Stimulated activated CD8-positive, alpha-beta memory T cell treated with anti-CD3 and anti-CD28 coated beads, Interleukin-12 subunit alpha, Interleukin-12 subunit beta, amount 100 ng/mL, for 24 hours (primary cell): ENCODE measurements around the gene TTC7B.

Source experiments
- DNase-seq: peaks from one replicate; pipeline ENCODE4 v3.0.0-alpha.2; 2020; ENCODE audit errors: extremely low read depth

TTC7B gene

GRCh38 chr14:90741682-90741946 lies 74.6 kb downstream of the TTC7B start:
- DNase-seq: no peak

- no peak for DNase-seq
Observed at GRCh38 chr14:90740946-90741681, 75.1 kb downstream of the TTC7B start.

- DNase-seq: no peak
Observed at GRCh38 chr14:90740081-90740480, 76.1 kb downstream of the TTC7B start.

- DNase-seq: no peak
Observed at GRCh38 chr14:90739318-90740068, 76.7 kb downstream of the TTC7B start.

- no peak for DNase-seq
Observed at GRCh38 chr14:90733139-90733808, 83.0 kb downstream of the TTC7B start.

- no peak for DNase-seq
Observed at GRCh38 chr14:90732718-90733117, 83.5 kb downstream of the TTC7B start.

- no peak for DNase-seq
Observed at GRCh38 chr14:90732139-90732538, 84.1 kb downstream of the TTC7B start.

- no peak for DNase-seq
Observed at GRCh38 chr14:90731487-90731886, 84.7 kb downstream of the TTC7B start.

GRCh38 chr14:90730206-90730766 lies 85.9 kb downstream of the TTC7B start:
- no peak for DNase-seq

- DNase-seq: no peak
Observed at GRCh38 chr14:90728951-90729350, 87.3 kb downstream of the TTC7B start.

- DNase-seq: no peak
Observed at GRCh38 chr14:90727082-90727481, 89.1 kb downstream of the TTC7B start.

GRCh38 chr14:90726656-90727055 lies 89.6 kb downstream of the TTC7B start:
- no peak for DNase-seq

- no peak for DNase-seq
Observed at GRCh38 chr14:90724866-90725265, 91.4 kb downstream of the TTC7B start.

- DNase-seq: no peak
Observed at GRCh38 chr14:90722590-90722989, 93.6 kb downstream of the TTC7B start.

GRCh38 chr14:90721619-90722305 lies 94.5 kb downstream of the TTC7B start:
- no peak for DNase-seq

GRCh38 chr14:90720832-90721231 lies 95.4 kb downstream of the TTC7B start:
- DNase-seq: no peak

- no peak for DNase-seq
Observed at GRCh38 chr14:90720336-90720735, 95.9 kb downstream of the TTC7B start.

GRCh38 chr14:90717916-90718315 lies 98.3 kb downstream of the TTC7B start:
- no peak for DNase-seq

- no peak for DNase-seq
Observed at GRCh38 chr14:90715993-90716392, 100.2 kb downstream of the TTC7B start.

- no peak for DNase-seq
Observed at GRCh38 chr14:90715495-90715894, 100.7 kb downstream of the TTC7B start.

GRCh38 chr14:90714811-90715210 lies 101.4 kb downstream of the TTC7B start:
- no peak for DNase-seq

GRCh38 chr14:90704738-90705392 lies 111.4 kb downstream of the TTC7B start:
- no peak for DNase-seq
